K562 (cell line): ENCODE data around the gene LAMP1. TPM values are rescaled to one million over a fixed set of nuclear protein-coding genes. Genes with fewer than 3 reads are reported as not detected.

Source experiments
- ATAC-seq: fragments of 200-7000 bp; cut with Tn5 transposase; 3 replicates; pipeline ENCODE4 v1.9.1; 2020; ENCODE audit warnings: moderate library complexity
- BruUV-seq: library from RNA; stranded (reverse); fragments of 400-500 nt; replicated peaks from 2 replicates; lab custom pipeline; 2021; lab: Mats Ljungman, UMichigan
- CTCF ChIA-PET: fragments of 300-600 bp; formaldehyde crosslinking; extraction: SDS; loops from one replicate; lab custom pipeline; 2021; ENCODE audit warnings: low intra/inter-chr PET ratio; lab: Yijun Ruan, JAX
- POLR2A ChIA-PET: fragments of 300-600, 350-650 bp; sonication (Branson Sonifier 250); formaldehyde crosslinking; extraction: SDS; loops from one replicate; lab custom pipeline; 2021; ENCODE audit warnings: antibody characterized with exemption, inconsistent platforms; lab: Yijun Ruan, JAX
- DNase-seq, 4 experiments: peaks; one replicate each; pipeline versions ENCODE4 v3.0.0 to v3.0.0-alpha.2; 2011 to 2018; ENCODE audit warnings: low spot score in 3 of 4, mixed read lengths in 3 of 4; ENCODE audit errors: extremely low read depth in 1 of 4
- FAIRE-seq: peaks from 2 replicates; lab custom pipeline; 2011; peaks lifted over from hg19 to GRCh38; lab: Jason Lieb, UNC
- H2AFZ ChIP-seq: 2 replicates; pipeline ENCODE4 v1.6.0; 2011; ENCODE audit warnings: low read depth, low read length, control low read depth, inconsistent platforms
- H3K27ac ChIP-seq: fragments of 200-600 bp; 3 replicates; pipeline ENCODE4 v1.8.0; 2011; ENCODE audit warnings: low read depth, mild to moderate bottlenecking, control low read depth, inconsistent platforms, low read length, moderate library complexity, mixed read lengths; ENCODE audit errors: extremely low read depth
- H3K27me3 ChIP-seq, 2 experiments: fragments of 300-600 bp in 1 of 2; 2 replicates in 1 of 2; 3 replicates in 1 of 2; pipeline versions ENCODE4 v1.6.0 to v1.8.0; 2011; ENCODE audit warnings: inconsistent platforms in 2 of 2, low read length in 2 of 2, mild to moderate bottlenecking in 1 of 2, mixed read lengths in 1 of 2, moderate library complexity in 1 of 2; ENCODE audit not compliant: control insufficient read depth in 2 of 2, insufficient read depth in 2 of 2
- H3K36me3 ChIP-seq: fragments of 300-600 bp; 3 replicates; pipeline ENCODE4 v1.8.0; 2011; ENCODE audit warnings: mild to moderate bottlenecking, low read length, inconsistent platforms; ENCODE audit not compliant: control insufficient read depth, insufficient read depth
- H3K4me1 ChIP-seq, 2 experiments: fragments of 200-600 bp in 1 of 2; replicated peaks in 1 of 2; 2 replicates in 1 of 2; 3 replicates in 1 of 2; pipeline versions ENCODE4 v1.5.1 to v1.8.0; 2011; ENCODE audit warnings: inconsistent platforms in 2 of 2, low read length in 2 of 2, mild to moderate bottlenecking in 1 of 2, mixed read lengths in 1 of 2, moderate library complexity in 1 of 2; ENCODE audit not compliant: control insufficient read depth in 2 of 2, insufficient read depth in 2 of 2
- H3K4me2 ChIP-seq: 2 replicates; pipeline ENCODE4 v1.6.1; 2011; ENCODE audit warnings: low read length, control low read depth, inconsistent platforms, mixed read lengths; ENCODE audit not compliant: insufficient read depth
- H3K4me3 ChIP-seq: fragments of 200-600 bp; sonication (generic), shearing (Covaris generic); 2 replicates; pipeline ENCODE4 v1.5.1; 2016; ENCODE audit warnings: control low read depth, inconsistent platforms
- H3K79me2 ChIP-seq: fragments of 200-600 bp; 3 replicates; pipeline ENCODE4 v1.8.0; 2011; ENCODE audit warnings: low read length, inconsistent platforms; ENCODE audit not compliant: control insufficient read depth, insufficient read depth
- H3K9ac ChIP-seq, 2 experiments: 2 replicates each; pipeline versions ENCODE4 v1.6.0 to v1.6.1; 2011; ENCODE audit warnings: low read depth in 2 of 2, low read length in 2 of 2, control low read depth in 1 of 2, inconsistent platforms in 1 of 2, mild to moderate bottlenecking in 1 of 2, mixed read lengths in 1 of 2; ENCODE audit not compliant: insufficient read depth in 1 of 2
- H3K9me1 ChIP-seq: one replicate; pipeline ENCODE4 v1.6.0; 2011; ENCODE audit warnings: inconsistent platforms, mild to moderate bottlenecking, low read length, moderate library complexity; ENCODE audit not compliant: control insufficient read depth, insufficient read depth
- H3K9me3 ChIP-seq: replicated peaks from 2 replicates; pipeline ENCODE4 v1.5.1; 2011; ENCODE audit warnings: low read depth, low read length, inconsistent platforms; ENCODE audit not compliant: control insufficient read depth, insufficient read depth
- H4K20me1 ChIP-seq: replicated peaks from 2 replicates; pipeline ENCODE4 v1.6.1; 2011; ENCODE audit warnings: low read length, inconsistent platforms, mixed read lengths; ENCODE audit not compliant: control insufficient read depth, insufficient read depth
- BCL6 ChIP-seq: fragments of 250-450 bp; sonication (Bioruptor Pico); IDR thresholded peaks from 2 replicates; pipeline ENCODE4 v1.4.0; 2020
- CHCHD3 ChIP-seq: fragments of 250-450 bp; sonication (Bioruptor Pico); IDR thresholded peaks from 2 replicates; pipeline ENCODE4 v2.1.2; 2022; ENCODE audit warnings: mild to moderate bottlenecking
- GABPB1 ChIP-seq: sonication (generic); formaldehyde crosslinking; IDR thresholded peaks from 2 replicates; pipeline ENCODE4 v1.8.0; 2022; ENCODE audit warnings: mild to moderate bottlenecking, missing genetic modification reagents
- HIVEP1 ChIP-seq: fragments of 250-450 bp; sonication (Bioruptor Pico); IDR thresholded peaks from 2 replicates; pipeline ENCODE4 v1.4.0; 2020; ENCODE audit warnings: mild to moderate bottlenecking
- HNRNPH1 ChIP-seq: fragments of 200-400 bp; formaldehyde crosslinking; optimal IDR thresholded peaks from 2 replicates; pipeline ENCODE3; 2017; ENCODE audit warnings: low read depth, mild to moderate bottlenecking, low read length, moderate library complexity
- MCM5 ChIP-seq: fragments of 450-650 bp; IDR thresholded peaks from 2 replicates; pipeline ENCODE4 v1.6.1; 2016; ENCODE audit warnings: low read depth
- PTRF ChIP-seq: fragments of 450-650 bp; IDR thresholded peaks from 2 replicates; pipeline ENCODE4 v1.6.1; 2016; ENCODE audit warnings: mild to moderate bottlenecking, missing genetic modification characterization, missing compliant biosample characterization
- RBM39 ChIP-seq: fragments of 200-400 bp; formaldehyde crosslinking; optimal IDR thresholded peaks from 2 replicates; pipeline ENCODE3; 2018; ENCODE audit warnings: low read depth, low read length
- SMARCA4 ChIP-seq: fragments of 450-650 bp; IDR thresholded peaks from 2 replicates; pipeline ENCODE4 v1.6.1; 2016
- TEAD1 ChIP-seq, 2 experiments: fragments of 450-650 bp in 1 of 2; sonication (generic) in 1 of 2; formaldehyde crosslinking; IDR thresholded peaks; 2 replicates each; pipeline versions ENCODE4 v1.4.0 to v1.8.0; 2020 to 2022; ENCODE audit warnings: mild to moderate bottlenecking in 2 of 2, missing genetic modification reagents in 1 of 2
- TGIF2 ChIP-seq: sonication (generic); formaldehyde crosslinking; IDR thresholded peaks from 2 replicates; pipeline ENCODE4 v1.8.1; 2022; ENCODE audit warnings: mild to moderate bottlenecking, missing genetic modification reagents, moderate library complexity
- ZBTB11 ChIP-seq, 3 experiments: fragments of 200-800 bp in 1 of 3; fragments of 250-450 bp in 1 of 3; fragments of 450-650 bp in 1 of 3; sonication (Bioruptor Pico) in 1 of 3; sonication (Bioruptor generic) in 1 of 3; formaldehyde crosslinking in 1 of 3; IDR thresholded peaks; 2 replicates each; pipeline versions ENCODE4 v1.6.1 to v1.8.0; 2016 to 2022; ENCODE audit warnings: mild to moderate bottlenecking in 2 of 3, missing genetic modification characterization in 2 of 3, missing compliant biosample characterization in 1 of 3, moderate library complexity in 1 of 3
- WGBS: fragments of 100-300 bp; shearing (Covaris generic); methylation state at CpG from one replicate; pipeline ENCODE4 v1.1.6; 2016; ENCODE audit warnings: low coverage, mixed read lengths; ENCODE audit not compliant: insufficient coverage; ENCODE audit errors: missing lambda C conversion rate; 5-methylcytosine and 5-hydroxymethylcytosine counted together
- in situ Hi-C: fragments of 300-500 bp; cut with MboI; formaldehyde crosslinking; loops from 4 replicates; pipeline ENCODE4 v1.15.0; 2018; ENCODE audit warnings: inconsistent platforms, mixed read lengths
- intact Hi-C: fragments of 100-400 bp; cut with micrococcal nuclease; formaldehyde crosslinking; loops from 2 replicates; pipeline ENCODE4 v1.14.2; 2022
- polyA plus RNA-seq, 8 experiments: library from polyadenylated mRNA; depleted of rRNA in 4 of 8; stranded (reverse) in 5 of 8; unstranded in 3 of 8; fragments of >200 nt; fragmentation: Nextera tagmentation in 2 of 8; fragmentation: Illumina TruSeq in 1 of 8; extraction: Ambion mirVana in 2 of 8; extraction: Trizol in 1 of 8; gene quantifications; 2 replicates each; pipeline versions ENCODE4 v1.2.1 to v1.2.3, GENCODE V29; 2011 to 2014; ENCODE audit warnings: inconsistent platforms in 1 of 8, missing spikeins in 1 of 8
- total RNA-seq, 7 experiments: library from RNA; depleted of rRNA in 6 of 7; stranded (reverse); fragments of >200 nt in 6 of 7; fragmentation: Illumina TruSeq in 2 of 7; extraction: Trizol in 2 of 7; gene quantifications; 2 replicates each; pipeline versions ENCODE4 v1.2.1 to v1.2.3, GENCODE V29; 2011 to 2021; ENCODE audit warnings: low replicate concordance in 1 of 7

LAMP1 gene
- total and polyA plus RNA-seq, 9 of the 15 experiments (the other 6 are each of a cell fraction or from before 2014, with no cell fraction given), result 2.2 to 70.1 (median 30.5) TPM

- WGBS, result 86% methylated on average over 20 of the region's 41 CpGs
- no peak overlapping the region for H3K4me2 ChIP-seq
- in situ Hi-C loops (no loop called here), intact Hi-C loops (loop anchor here (5.0 kb wide), 1 partner anchor 58 kb away; the partner anchor contains the start of gene LAMP1)
- 0 out of 3 replicates have a peak, but pooled peaks cover 6% of the 10 kb centered on the region for H3K36me3 ChIP-seq
- CTCF ChIA-PET, result no interaction called here
- no peak overlapping the region for H3K4me3 ChIP-seq
- TF ChIP-seq HIVEP1 (no peak), ZBTB11 (CRISPR knock-in tag; IDR thresholded peaks at IDR 0.05) (no peak), GABPB1 (CRISPR knock-in tag) (no peak), CHCHD3 (CRISPR knock-in tag) (no peak), SMARCA4 (no peak), TEAD1 (CRISPR knock-in tag; IDR thresholded peaks at IDR 0.05) (no peak), BCL6 (CRISPR knock-in tag) (no peak), PTRF (tag) (no peak), MCM5 (no peak), TGIF2 (CRISPR knock-in tag) (no peak), RBM39 (no peak), HNRNPH1 (no peak)
- no peaks in the 10 kb centered on the region for H4K20me1 ChIP-seq
- no peak overlapping the region for H3K27ac ChIP-seq
- no peak overlapping the region for H3K9ac ChIP-seq
- no peaks in the 10 kb centered on the region; the same call in 2 of the 3 replicates for H3K79me2 ChIP-seq
- BruUV-seq, result no TSS peak
- H3K9me1 ChIP-seq, result no peaks in the 10 kb centered on the region
- ATAC-seq (no peak), FAIRE-seq (no peak), DNase-seq (no peak)
- POLR2A ChIA-PET, result no interaction called here
- no peak overlapping the region for H2AFZ ChIP-seq
- no peaks in the 10 kb centered on the region for H3K9me3 ChIP-seq
- H3K4me1 ChIP-seq, result peaks cover 6 to 13% of the 10 kb centered on the region in 2 experiments; a peak in 4 of 5 replicates
- no peaks in the 10 kb centered on the region for H3K27me3 ChIP-seq
These were observed 58.0 kb downstream of the LAMP1 start for GRCh38 chr13:113354831-113355610.
